RWPE1 (cell line): ENCODE data around the gene TANGO2.

Experiments
- CTCF ChIA-PET: fragments of 350-600 bp; sonication (Branson Sonifier 250); formaldehyde crosslinking; extraction: SDS; loops from one replicate; lab custom pipeline; 2021; lab: Yijun Ruan, JAX
- POLR2A ChIA-PET: fragments of 400-600 bp; formaldehyde crosslinking; extraction: SDS; loops from one replicate; lab custom pipeline; 2020; ENCODE audit warnings: antibody characterized with exemption; ENCODE audit not compliant: low non-redundant PET; lab: Yijun Ruan, JAX
- DNase-seq: peaks from one replicate; pipeline ENCODE4 v3.0.0; 2012; ENCODE audit warnings: low spot score
- H3K27ac ChIP-seq: fragments of 450-650 bp; 2 replicates; pipeline ENCODE4 v1.5.1; 2017
- TF ChIP-seq, protein P1 (sequence below): fragments of 450-650 bp; conservative IDR thresholded peaks from 2 replicates; pipeline ENCODE4 v1.5.1; 2017; ENCODE audit warnings: low read depth, mild to moderate bottlenecking

Gene TANGO2

DNA sequence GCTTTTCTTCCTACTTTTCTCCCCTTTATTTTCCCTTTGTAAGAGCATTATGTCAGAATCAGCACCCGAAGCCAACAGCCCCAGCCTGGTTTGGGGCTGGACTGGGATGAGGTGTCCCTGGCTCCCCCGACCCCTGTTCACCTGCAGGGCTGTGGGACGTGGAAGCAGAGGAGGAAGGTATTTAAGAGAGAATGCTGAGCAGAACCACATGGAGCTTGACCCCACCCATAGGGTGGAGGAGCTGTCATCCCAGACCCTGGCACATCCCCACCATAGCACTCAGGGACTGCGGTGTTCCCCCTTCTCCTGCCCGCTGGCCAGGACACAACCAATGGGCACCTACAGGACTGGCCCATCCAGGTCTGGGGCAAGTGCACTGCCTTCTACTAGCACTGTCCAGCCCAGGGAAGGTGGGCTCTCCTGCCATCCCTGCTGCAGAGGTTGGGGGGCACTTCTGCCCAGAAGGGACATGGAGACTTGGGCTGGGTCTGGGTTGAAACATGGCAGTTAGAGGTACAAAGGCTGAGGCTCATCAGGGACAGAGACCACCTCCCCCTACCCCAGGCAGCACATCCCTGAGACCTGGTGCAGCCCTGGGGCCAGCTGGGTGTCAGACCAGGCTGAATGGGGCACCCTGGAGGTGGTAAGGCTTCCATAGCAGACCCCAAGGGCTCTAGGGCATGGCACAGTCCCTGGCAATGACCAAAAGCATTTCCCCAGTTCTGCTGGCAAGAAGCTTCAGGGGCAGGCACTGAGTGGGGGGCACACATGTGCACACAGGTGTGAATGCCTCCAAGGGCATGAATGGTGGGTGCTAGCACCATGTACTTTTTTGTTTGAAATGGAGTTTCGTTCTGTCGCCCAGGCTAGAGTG, 19.7 kb downstream of the TANGO2 start:
- ChIA-PET CTCF (interaction anchor here (0.6 kb wide), 1 partner anchor 19 kb away, joined by 3 read pairs; no protein-coding TSS in a partner anchor), POLR2A (no interaction called here)
- TF ChIP-seq, protein P1, sequence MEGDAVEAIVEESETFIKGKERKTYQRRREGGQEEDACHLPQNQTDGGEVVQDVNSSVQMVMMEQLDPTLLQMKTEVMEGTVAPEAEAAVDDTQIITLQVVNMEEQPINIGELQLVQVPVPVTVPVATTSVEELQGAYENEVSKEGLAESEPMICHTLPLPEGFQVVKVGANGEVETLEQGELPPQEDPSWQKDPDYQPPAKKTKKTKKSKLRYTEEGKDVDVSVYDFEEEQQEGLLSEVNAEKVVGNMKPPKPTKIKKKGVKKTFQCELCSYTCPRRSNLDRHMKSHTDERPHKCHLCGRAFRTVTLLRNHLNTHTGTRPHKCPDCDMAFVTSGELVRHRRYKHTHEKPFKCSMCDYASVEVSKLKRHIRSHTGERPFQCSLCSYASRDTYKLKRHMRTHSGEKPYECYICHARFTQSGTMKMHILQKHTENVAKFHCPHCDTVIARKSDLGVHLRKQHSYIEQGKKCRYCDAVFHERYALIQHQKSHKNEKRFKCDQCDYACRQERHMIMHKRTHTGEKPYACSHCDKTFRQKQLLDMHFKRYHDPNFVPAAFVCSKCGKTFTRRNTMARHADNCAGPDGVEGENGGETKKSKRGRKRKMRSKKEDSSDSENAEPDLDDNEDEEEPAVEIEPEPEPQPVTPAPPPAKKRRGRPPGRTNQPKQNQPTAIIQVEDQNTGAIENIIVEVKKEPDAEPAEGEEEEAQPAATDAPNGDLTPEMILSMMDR, result no peak
- H3K27ac ChIP-seq, result no peak overlapping the region
- no peak for DNase-seq

DNA sequence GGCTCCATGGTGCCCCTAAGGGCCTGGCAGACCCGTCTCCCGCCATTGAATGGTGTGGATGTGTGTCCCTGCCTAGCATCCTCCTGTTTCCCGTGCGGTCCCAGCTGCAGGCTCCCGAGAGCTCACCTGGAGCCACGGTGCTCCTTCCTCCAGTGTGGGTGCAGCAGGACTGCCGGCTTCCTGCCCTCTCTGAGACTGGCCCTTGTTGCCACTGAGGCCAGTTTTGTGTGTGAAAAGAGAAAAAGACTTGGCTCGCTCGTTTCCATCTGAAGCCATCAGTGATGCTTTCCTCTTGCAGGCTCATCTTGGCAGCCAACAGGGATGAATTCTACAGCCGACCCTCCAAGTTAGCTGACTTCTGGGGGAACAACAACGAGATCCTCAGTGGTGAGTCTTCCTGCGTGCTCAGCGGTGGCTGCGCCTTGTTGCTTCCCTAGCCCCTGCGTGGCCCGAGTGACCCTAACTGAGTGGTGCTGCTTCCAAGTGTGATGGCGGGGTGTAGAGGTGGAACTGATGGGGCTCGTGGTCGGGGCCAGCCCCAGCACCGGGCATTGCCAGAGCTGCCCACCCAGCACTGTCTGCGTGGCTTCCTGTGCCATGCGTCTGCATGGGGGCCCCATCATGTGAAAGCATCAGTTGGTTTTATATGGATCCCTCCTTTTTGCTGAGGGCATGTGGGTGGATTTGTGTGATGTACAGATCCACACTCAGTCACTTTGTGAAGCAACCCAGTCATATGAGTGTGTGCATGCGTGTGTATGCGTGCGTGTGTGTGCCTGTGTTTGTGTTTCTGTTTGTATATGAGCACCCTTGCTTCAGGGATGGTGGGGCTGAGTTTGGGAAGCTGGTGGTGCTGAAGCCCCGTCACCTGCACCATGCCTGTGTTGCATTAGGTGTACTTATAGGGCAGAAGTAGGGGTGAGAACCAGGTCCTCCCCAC, 22.4 kb downstream of the TANGO2 start:
- TF ChIP-seq, protein P1, result no peak
- no peak for DNase-seq
- H3K27ac ChIP-seq, result no peak overlapping the region
- ChIA-PET CTCF (no interaction called here), POLR2A (no interaction called here)

DNA sequence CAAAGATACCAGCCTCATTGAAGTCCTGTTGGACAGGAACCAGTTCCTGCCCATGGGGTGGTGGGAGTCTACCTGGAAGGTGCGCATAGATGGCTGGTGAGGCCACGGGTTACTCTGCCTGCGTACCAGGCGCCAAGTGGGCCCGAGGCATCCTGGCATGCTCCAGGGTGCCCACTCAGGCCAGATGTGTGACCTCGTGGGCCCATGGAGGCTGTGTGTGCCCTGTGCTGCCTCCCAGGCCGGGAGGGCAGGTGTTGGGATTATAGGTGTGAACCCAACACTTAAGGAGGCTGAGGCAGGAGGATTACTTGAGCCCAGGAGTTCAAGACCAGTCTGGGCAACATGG, 23.1 kb downstream of the TANGO2 start:
- no peak for DNase-seq
- TF ChIP-seq, protein P1, result no peak
- CTCF ChIA-PET, result no interaction called here
- POLR2A ChIA-PET, result no interaction called here
- no peak overlapping the region for H3K27ac ChIP-seq

DNA sequence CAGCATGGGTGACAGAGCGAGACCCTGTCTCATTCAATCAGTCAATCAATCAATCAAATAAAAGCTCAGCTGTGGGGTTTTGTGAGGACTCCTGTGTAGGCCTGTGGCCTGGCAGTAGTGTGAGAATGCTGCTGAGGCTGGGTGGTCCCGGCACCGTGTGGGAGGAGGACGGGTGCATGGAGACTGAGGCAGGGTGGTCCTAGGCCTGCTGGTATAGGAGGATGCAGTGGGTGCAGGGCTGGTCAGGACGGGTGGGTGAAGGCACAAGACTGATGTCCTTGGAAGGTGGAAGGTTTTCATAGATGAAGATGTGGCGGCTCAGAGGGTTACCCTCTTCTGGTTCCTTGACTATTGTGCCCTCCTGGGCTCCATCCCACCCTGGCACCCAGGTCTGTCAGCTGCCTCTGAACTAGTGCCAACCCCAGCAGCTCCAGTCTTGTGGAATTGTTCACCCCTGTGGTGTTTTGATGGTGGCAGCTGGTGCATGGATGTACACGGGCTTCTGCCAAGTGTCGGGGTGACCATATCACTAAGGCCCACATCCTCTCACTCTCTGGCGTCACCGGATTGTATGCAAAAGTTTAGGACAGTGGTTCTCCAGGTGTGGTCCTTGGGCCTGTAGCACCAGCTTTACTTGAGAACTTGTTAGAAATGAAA, 23.7 kb downstream of the TANGO2 start:
- CTCF ChIA-PET, result no interaction called here
- no peak overlapping the region for H3K27ac ChIP-seq
- DNase-seq, result no peak
- POLR2A ChIA-PET, result no interaction called here
- TF ChIP-seq, protein P1, result no peak

DNA sequence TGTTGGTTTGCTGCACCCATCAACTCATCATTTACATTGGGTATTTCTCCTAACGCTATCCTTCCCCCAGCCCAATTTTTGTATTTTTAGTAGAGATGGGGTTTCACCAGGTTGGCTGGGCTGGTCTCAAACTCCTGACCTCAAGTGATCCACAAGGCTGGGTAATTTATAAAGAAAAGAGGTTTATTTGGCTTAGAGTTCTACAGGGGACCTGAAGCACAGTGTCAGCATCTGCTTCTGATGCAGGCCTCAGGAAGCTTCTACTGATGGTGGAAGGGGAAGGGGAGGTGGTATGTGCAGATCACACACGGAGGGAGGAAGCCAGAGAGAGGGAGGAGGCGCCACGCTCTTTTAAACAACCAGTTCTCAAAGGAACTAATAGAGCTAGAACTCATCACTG, 25.8 kb downstream of the TANGO2 start:
- H3K27ac ChIP-seq, result no peak overlapping the region
- CTCF ChIA-PET, result interaction anchor here (0.7 kb wide), 1 partner anchor 45 kb away, joined by 5 read pairs; no protein-coding TSS in a partner anchor
- no peak for DNase-seq
- POLR2A ChIA-PET, result no interaction called here
- TF ChIP-seq, protein P1, result no peak

DNA sequence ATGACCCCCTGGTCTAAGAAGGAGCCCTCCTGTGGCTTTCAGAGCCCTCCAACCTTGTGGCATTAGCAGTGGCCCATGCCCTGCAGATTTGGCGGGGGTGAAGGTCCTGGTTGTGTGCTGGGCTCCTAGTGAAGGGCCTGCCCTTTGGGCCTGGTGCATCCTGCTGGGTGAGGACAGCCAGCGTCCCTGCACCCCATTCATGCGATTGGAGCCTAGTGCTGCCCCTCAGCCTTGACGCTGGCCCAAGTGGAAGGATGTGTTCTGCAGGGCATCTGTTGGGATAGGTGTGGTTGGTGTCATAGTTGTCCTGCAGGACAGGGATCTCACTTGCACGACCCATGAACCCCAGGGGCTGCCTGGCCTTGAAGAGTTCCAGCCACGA, 31.0 kb downstream of the TANGO2 start:
- no peak for DNase-seq
- CTCF ChIA-PET, result no interaction called here
- POLR2A ChIA-PET, result no interaction called here
- peak overlapping the region; percentile 1; the same call in 1 of the 2 replicates for H3K27ac ChIP-seq
- TF ChIP-seq, protein P1, result no peak
